NCI-H2029 treated with DMSO at 0.1 percent for 48 hours (cell line): ENCODE results near the gene SELENOW.
"Not testable (repeated sequence)": the region's sequence is repeated elsewhere in the genome, so short reads cannot be mapped to it uniquely, and the experiment has no call there.

Experiments
- DNase-seq: peaks from one replicate; lab custom pipeline; 2025; lab: John Stamatoyannopoulos, UW

SELENOW gene

GRCh38 chr19:47756953-47757608 is 21.4 kb upstream of the SELENOW start:
- DNase-seq: no peak

GRCh38 chr19:47757617-47758442 is 20.7 kb upstream of the SELENOW start:
- DNase-seq: no peak

- no peak for DNase-seq
Observed at GRCh38 chr19:47758443-47758804, 20.1 kb upstream of the SELENOW start.

- DNase-seq: no peak
Observed at GRCh38 chr19:47760632-47760999, 17.9 kb upstream of the SELENOW start.

- no peak for DNase-seq
Observed at GRCh38 chr19:47761566-47761965, 16.9 kb upstream of the SELENOW start.

- no peak for DNase-seq
Observed at GRCh38 chr19:47762151-47762550, 16.4 kb upstream of the SELENOW start.

- DNase-seq: no peak
Observed at GRCh38 chr19:47762615-47763308, 15.7 kb upstream of the SELENOW start.

- DNase-seq: not testable (repeated sequence)
Observed at GRCh38 chr19:47764705-47765104, 13.8 kb upstream of the SELENOW start.

- peak; percentile 14 for DNase-seq
Observed at GRCh38 chr19:47765523-47766358, 12.8 kb upstream of the SELENOW start.

- DNase-seq: no peak
Observed at GRCh38 chr19:47766359-47766620, 12.2 kb upstream of the SELENOW start.

- DNase-seq: no peak
Observed at GRCh38 chr19:47766670-47767069, 11.8 kb upstream of the SELENOW start.

GRCh38 chr19:47767349-47767748 is 11.2 kb upstream of the SELENOW start:
- no peak for DNase-seq

GRCh38 chr19:47768604-47769003 is 9.9 kb upstream of the SELENOW start:
- DNase-seq: no peak

- no peak for DNase-seq
Observed at GRCh38 chr19:47769534-47769933, 9.0 kb upstream of the SELENOW start.

- DNase-seq: not testable (repeated sequence)
Observed at GRCh38 chr19:47771291-47771690, 7.2 kb upstream of the SELENOW start.

GRCh38 chr19:47776568-47776967 is 1.9 kb upstream of the SELENOW start:
- DNase-seq: peak; percentile 94

GRCh38 chr19:47777245-47778048 is 1.1 kb upstream of the SELENOW start:
- peak; percentile 28 for DNase-seq

- DNase-seq: no peak
Observed at GRCh38 chr19:47778954-47779351, 450 bp downstream of the SELENOW start.

- no peak for DNase-seq
Observed at GRCh38 chr19:47779524-47780214, 1.2 kb downstream of the SELENOW start.

- DNase-seq: no peak
Observed at GRCh38 chr19:47780215-47780551, 1.7 kb downstream of the SELENOW start.
